NCI-H2107 treated with DMSO at 0.1 percent for 48 hours (cell line): ENCODE results near the gene THAP11.
"Not testable (repeated sequence)": the region's sequence is repeated elsewhere in the genome, so short reads cannot be mapped to it uniquely, and the experiment has no call there.

Source experiments
- DNase-seq: peaks from one replicate; lab custom pipeline; 2025; ENCODE audit not compliant: unreplicated experiment; lab: John Stamatoyannopoulos, UW

The THAP11 gene

GRCh38 chr16:67861877-67862276 is 19.8 kb downstream of the THAP11 start:
- no peak for DNase-seq

- no peak for DNase-seq
Measured at GRCh38 chr16:67862623-67863583, 20.8 kb downstream of the THAP11 start.

DNA sequence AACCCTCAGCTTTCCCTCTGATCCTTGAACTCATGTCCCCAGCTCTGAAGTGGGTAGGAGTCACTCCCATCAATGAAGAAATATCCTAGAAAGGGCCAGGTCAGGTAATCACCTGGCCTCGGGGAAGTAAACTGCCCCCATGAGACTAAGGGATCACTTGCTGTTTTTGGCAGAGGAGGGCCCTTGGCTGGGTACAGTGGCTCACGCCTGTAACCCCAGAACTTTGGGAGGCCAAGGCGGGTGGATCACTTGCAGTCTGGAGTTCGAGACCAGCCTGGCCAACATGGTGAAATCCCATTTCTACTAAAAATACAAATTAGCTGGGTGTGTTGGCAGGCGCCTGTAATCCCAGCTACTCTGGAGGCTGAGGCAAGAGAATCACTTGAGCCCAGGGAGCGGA is 21.9 kb downstream of the THAP11 start:
- not testable (repeated sequence) for DNase-seq

DNA sequence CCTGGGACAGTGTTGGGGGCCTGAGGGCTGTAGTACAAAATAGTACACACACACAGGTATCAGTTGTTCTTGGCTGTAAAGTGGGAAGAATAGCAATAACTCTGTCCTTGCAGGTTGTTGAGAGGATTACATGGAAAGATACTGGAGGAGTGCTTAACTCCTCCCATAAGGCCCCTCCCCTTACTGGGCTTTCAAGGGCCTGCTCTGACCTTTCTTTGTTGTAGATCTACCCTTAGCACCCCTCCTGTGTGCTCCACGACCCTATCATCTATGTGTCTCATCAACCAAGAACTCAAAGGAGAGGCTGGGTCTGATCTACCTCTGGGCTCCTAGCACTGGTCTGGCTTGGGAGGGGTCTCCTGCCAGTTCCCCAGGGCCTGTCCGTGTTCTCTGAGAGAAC is 22.5 kb downstream of the THAP11 start:
- no peak for DNase-seq

DNA sequence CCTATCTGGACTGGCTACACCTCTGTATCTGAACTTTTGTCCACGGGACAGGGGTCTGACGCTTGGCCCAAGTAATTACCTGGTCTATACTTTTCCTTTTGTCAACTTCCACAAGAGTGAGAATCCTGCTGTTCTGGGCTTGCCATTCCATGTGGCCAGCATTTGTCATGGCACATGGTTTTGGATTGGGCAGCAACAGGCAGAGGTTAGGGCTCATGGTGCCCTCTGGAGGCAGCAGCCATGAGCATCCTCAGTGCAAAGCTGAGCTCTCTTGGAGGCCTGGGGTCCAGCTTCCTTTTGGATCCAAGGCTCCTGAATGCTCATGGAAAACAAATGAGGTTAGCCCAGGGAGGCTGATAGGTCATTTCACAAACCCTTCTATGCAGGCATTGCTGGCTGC is 23.2 kb downstream of the THAP11 start:
- DNase-seq, result no peak

- no peak for DNase-seq
Measured at GRCh38 chr16:67868290-67868689, 26.2 kb downstream of the THAP11 start.

GRCh38 chr16:67869653-67870052 is 27.5 kb downstream of the THAP11 start:
- DNase-seq, result no peak

GRCh38 chr16:67871256-67871655 is 29.1 kb downstream of the THAP11 start:
- DNase-seq, result no peak

DNA sequence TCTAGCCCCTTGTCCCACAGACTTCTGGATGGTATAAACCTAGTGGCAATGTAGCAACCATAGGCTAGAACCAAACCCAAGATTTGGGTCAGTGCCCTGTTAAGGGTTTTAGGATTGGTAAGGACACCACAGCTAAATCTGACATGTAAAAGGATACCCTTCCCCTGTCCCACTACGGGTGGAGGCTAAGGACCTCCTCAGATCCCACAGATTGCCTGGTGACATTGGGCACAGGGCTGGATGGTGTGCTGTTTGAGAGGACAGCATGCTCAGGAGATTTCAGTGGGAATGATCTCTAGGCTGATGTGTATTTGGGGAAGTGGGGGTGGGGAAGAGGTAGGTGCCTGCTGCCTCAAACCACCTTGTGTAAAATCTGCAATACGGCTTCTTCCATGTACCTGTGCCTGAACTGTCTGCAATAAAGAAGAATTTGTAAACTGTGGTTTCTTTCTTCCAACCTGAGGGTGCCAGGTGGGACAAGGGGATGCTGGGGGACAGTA is 30.1 kb downstream of the THAP11 start:
- DNase-seq, result no peak

GRCh38 chr16:67872631-67873434 is 30.7 kb downstream of the THAP11 start, which contains the start of gene EDC4:
EDC4 (plus strand) TSS chr16:67873052; CDS start chr16:67873262, 210 bp downstream.
- peak; percentile 18 for DNase-seq

GRCh38 chr16:67873435-67874370 is 31.6 kb downstream of the THAP11 start:
- DNase-seq, result no peak

GRCh38 chr16:67874372-67874771 is 32.3 kb downstream of the THAP11 start:
- DNase-seq, result no peak

GRCh38 chr16:67877064-67877463 is 34.9 kb downstream of the THAP11 start:
- no peak for DNase-seq

GRCh38 chr16:67878232-67878631 is 36.1 kb downstream of the THAP11 start:
- no peak for DNase-seq

DNA sequence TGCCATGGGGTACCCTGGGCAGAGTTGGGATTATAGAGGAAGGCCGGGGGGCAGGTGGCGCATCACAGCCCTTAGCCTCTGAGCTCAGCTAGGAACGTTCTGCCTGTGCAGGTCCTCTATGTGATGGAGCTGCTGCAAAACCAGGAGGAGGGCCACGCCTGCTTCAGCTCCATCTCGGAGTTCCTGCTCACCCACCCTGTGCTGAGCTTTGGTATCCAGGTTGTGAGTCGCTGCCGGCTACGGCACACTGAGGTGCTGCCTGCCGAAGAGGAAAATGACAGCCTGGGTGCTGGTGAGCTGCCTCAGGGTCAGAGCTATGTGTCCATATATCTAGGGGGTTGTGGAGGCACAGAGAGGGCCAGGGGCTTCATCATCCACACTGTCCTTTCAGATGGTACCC is 36.7 kb downstream of the THAP11 start:
- DNase-seq, result no peak

DNA sequence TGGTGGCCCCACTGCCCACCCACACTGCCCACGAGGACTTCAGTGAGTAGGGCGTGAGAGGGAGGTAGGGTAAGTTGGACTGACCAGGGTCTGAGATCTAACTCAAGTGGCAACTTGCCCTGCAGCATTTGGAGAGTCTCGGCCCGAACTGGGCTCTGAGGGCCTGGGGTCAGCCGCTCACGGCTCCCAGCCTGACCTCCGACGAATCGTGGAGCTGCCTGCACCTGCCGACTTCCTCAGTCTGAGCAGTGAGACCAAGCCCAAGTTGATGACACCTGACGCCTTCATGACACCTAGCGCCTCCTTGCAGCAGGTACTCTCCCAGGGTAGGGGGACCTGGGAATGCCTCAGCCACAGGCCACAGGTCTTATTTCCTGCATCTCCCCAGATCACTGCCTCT is 37.3 kb downstream of the THAP11 start:
- no peak for DNase-seq

DNA sequence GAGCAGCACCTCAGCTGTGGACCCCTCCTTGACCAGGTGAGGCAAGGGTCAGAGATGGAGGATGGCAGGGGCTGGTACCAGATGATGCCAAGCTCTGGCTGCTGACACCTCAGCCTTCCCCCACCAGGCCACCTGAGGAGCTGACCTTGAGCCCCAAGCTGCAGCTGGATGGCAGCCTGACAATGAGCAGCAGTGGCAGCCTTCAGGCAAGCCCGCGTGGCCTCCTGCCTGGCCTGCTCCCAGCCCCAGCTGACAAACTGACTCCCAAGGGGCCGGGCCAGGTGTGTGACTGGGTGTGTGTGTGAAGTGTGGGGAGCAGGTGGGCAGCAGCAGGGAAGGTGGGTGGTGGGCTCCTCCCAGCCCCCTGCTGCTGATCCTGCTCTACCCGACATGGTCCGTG is 37.8 kb downstream of the THAP11 start:
- DNase-seq, result no peak

GRCh38 chr16:67880584-67880983 is 38.5 kb downstream of the THAP11 start:
- DNase-seq, result no peak

DNA sequence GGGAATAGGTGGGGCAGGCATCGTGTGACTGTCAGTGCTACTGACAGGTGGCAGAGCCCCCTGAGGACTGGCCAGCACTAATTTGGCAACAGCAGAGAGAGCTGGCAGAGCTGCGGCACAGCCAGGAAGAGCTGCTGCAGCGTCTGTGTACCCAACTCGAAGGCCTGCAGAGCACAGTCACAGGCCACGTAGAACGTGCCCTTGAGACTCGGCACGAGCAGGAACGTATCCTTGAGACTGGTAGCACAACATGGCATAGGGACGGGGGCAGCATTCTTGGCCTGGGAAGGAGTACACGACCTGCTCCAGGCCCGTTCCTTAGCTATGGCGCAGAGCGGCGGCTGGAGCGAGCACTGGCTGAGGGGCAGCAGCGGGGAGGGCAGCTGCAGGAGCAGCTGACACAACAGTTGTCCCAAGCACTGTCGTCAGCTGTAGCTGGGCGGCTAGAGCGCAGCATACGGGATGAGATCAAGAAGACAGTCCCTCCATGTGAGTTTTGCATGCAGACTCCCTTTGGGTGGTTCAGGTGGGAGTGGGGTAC is 39.6 kb downstream of the THAP11 start:
- DNase-seq, result no peak

GRCh38 chr16:67882374-67883145 is 40.4 kb downstream of the THAP11 start:
- no peak for DNase-seq
